ENCODE data around the gene PIP5K1B.

- TF ChIP-seq CTCF (conservative IDR thresholded peaks at IDR 0.05; ENCODE audit: low read length) (no peak), EZH2phosphoT487 (IDR thresholded peaks at IDR 0.05; ENCODE audit: borderline replicate concordance, low read depth, low read length) (no peak)
These were observed 178.2 kb downstream of the PIP5K1B start for GRCh38 chr9:68883224-68883623.

All from OCI-LY7 (cell line).